Activated gamma-delta T cell treated with anti-CD3 and anti-CD28 coated beads, Interleukin-2, amount 50 U/mL, for 16 hours (primary cell): ENCODE measurements around the gene RPL18A.

Source experiments
- DNase-seq: peaks from one replicate; pipeline ENCODE4 v3.0.0-alpha.2; 2020; ENCODE audit warnings: low read depth

The RPL18A gene

GRCh38 chr19:17859533-17860330 is at the start of gene RPL18A:
TSS of gene RPL18A (plus strand) at chr19:17859910. CDS start at chr19:17859957, 47 bp downstream.
- DNase-seq = peak; percentile 99

DNA sequence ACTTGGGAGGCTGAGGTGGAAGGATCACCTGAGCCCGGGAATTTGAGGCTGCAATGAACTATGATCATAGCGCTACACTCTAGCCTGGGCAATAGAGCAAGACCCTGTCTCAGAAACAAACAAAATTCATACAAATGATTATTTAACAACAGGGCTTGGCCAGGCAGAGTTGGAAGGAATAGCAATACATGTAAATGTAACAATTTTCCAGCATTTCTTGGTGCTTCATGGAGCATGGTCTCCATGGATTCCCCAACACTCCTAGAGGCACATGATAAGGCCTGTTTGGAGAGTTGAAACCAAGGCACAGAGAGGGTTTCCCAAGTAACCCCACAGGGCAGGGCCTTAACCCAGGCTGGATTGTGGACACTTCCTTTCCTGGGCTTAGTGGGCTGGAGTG is 48.6 kb upstream of the RPL18A start:
- no peak for DNase-seq

- DNase-seq = no peak
Measured at GRCh38 chr19:17811681-17812080, 48.0 kb upstream of the RPL18A start.

- no peak for DNase-seq
Measured at GRCh38 chr19:17812099-17812498, 47.6 kb upstream of the RPL18A start.

DNA sequence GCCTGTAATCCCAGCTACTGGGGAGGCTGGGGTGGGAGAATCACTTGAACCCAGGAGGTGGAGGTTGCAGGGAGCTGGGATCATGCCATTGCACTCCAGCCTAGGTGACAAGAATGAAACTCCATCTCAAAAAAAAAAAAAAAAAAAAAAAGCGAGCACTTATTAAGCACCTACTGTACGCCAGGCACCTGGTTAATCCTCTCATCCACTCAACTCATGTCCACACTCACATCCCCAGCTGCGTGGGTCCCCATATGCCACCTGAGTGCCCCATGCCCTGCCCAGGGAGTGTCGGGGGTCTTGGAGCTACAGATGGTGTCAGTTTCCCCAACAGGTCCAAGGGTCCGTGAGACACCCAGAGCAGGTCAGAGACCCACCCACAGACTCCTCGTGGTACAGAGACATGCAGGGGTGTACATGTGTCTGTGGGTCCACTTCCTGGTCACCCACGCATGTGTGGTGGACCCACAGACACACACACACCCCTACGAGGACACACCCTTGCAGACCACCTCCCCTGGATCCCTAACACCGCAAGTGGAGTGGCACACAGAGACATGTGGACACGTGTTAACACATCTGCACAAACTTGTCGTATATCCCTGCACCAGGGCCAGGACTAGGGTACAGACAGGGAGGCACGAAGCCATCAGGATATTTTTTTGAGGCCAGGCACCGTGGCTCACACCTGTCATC is 41.9 kb upstream of the RPL18A start:
- DNase-seq = no peak

DNA sequence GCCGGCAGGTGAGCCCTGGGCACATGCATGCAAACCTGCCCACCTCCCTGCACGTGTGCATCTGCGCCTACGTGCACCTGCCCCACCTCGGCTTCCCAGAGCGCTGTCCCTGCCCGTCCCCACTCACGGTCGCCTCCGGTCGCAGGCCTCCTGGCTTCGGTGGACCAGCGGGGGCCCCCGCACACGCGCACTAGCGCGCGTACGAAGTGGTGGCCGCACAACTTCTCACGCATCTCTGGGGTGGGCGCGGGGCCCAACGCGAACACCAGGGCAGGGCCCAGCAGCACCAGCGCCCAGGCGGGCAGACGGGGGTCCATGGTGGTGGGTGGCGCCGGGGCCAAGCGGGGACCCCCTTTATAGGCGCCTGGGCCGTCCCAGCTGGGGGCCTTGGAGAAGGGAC is 38.5 kb upstream of the RPL18A start, which contains the start of gene INSL3:
TSS of gene INSL3 (minus strand) at position 330 of the 400 bp plus-strand sequence. CDS start at position 317, 13 bp downstream.
- no peak for DNase-seq

GRCh38 chr19:17824339-17824738 is 35.4 kb upstream of the RPL18A start:
- no peak for DNase-seq

- no peak for DNase-seq
Measured at GRCh38 chr19:17826508-17827056, 33.1 kb upstream of the RPL18A start.

GRCh38 chr19:17829855-17830566 is 29.7 kb upstream of the RPL18A start:
- DNase-seq = no peak

DNA sequence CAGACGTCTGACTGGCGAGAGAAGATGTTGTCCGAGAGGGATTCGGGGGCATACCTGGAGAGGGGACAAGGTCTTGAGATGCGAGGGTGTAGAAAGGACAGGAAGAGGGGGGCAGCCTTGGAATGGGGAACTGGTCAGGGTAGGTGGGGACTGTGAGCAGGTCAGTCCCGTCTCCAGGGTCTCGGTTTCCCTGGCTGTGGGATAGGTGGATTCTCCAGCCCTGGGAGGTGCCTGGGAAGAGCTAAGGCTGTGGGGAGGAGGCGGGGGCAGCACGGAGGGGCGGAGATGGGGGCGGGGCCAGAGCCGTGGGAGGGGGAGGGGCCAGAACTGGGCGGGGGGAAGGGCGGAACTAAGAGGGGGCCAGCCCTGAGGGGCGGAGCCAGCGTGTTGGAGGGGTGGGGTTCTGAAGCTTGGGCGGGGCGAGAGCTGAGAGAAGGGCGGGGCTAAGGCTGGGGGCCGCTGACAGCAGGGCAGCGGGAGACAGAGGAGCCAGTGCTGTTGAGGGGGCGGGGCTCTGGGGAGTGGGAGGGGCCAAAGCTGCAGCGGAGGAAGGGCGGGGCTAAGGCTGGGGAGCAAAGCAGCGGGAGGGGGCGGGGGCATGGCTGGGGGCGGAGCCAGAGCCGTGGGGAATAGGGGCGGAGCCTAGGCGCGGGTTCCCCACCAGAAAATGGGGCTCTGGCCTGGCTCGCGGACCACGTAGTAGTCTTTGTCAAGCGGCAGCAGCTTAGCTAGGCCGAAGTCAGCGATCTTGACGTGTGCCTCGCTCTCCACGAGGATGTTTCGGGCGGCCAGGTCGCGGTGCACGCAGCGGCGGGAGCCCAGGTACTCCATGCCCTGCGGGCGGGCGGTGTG is 28.9 kb upstream of the RPL18A start:
- DNase-seq = no peak

DNA sequence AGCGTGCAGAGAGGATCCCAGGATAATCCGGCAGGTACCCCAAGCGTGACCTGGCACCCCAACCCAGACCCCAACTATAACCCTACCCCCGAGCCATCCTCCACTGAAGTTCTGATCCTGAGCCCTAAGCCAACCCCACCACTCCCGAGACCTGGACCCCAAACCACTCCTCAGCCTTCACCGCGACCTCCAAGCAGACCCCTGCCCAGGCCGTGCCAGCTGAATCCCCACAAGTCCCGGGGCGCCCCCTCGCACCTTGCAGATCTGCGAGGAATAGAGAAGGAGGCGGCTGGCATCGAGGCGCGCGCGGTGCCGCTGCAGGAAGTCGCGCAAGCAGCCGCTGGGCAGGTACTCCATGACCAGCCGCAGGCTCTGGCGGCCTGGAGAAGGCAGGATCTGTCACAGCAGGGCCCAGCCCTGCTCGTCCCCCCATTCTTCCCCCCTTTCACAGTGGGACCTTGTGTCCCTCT is 28.3 kb upstream of the RPL18A start:
- DNase-seq = no peak

- no peak for DNase-seq
Measured at GRCh38 chr19:17832443-17833208, 27.1 kb upstream of the RPL18A start.

- no peak for DNase-seq
Measured at GRCh38 chr19:17834350-17835181, 25.1 kb upstream of the RPL18A start.

- DNase-seq = no peak
Measured at GRCh38 chr19:17835182-17836006, 24.3 kb upstream of the RPL18A start.

DNA sequence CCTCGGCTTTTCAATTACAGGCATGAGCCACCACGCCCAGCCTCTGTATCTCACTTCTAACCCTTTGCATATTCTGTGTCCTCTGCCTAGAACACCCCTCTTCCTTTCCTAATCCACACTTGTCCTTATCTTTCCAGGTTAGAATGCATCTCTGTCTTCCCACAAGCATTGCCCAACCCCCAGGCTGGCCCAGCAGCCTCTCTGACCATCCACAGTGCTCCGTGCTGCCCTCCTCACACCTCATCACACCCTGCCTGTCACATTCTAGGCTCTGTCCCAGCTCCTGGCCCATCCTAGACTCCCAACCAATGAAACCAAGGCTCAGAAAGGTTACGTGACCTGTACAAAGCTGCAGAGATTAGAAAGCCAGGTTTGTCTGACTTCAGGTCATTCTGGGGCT is 23.2 kb upstream of the RPL18A start:
- no peak for DNase-seq

- no peak for DNase-seq
Measured at GRCh38 chr19:17837972-17838371, 21.7 kb upstream of the RPL18A start.

GRCh38 chr19:17840019-17840418 is 19.7 kb upstream of the RPL18A start:
- DNase-seq = no peak

GRCh38 chr19:17841371-17841809 is 18.3 kb upstream of the RPL18A start:
- DNase-seq = no peak
